ENCODE results near the gene ALPI.

- TF ChIP-seq CTCF (IDR thresholded peaks at IDR 0.05): no peak
- no peak for TF ChIP-seq EZH2 (IDR thresholded peaks at IDR 0.05)
Measured at GRCh38 chr2:232506709-232507108, 50.8 kb downstream of the ALPI start.
